SKM-1 treated with dmso at 0.1 percent for 144 hours (cell line): Measurements from ENCODE around the gene TMEM234.
A peak's percentile ranks its signal among the peaks of the same experiment; 100 is the strongest.

ENCODE experiments used
- DNase-seq: peaks from one replicate; lab custom pipeline; 2025; ENCODE audit not compliant: unreplicated experiment; lab: John Stamatoyannopoulos, UW

TMEM234 gene

GRCh38 chr1:32180186-32181060, 41.7 kb downstream of the TMEM234 start:
- no peak for DNase-seq

GRCh38 chr1:32179443-32180185, 42.5 kb downstream of the TMEM234 start, which contains the start of gene TXLNA:
TXLNA (plus strand) TSS chr1:32179675; CDS start chr1:32180346, 671 bp downstream.
- DNase-seq, result peak; percentile 93

- DNase-seq, result no peak
Measured at GRCh38 chr1:32179193-32179442, 43.0 kb downstream of the TMEM234 start.

- peak; percentile 62 for DNase-seq
Measured at GRCh38 chr1:32178380-32179192, 43.6 kb downstream of the TMEM234 start.

- no peak for DNase-seq
Measured at GRCh38 chr1:32172621-32173245, 49.4 kb downstream of the TMEM234 start.

- no peak for DNase-seq
Measured at GRCh38 chr1:32170991-32171390, 51.2 kb downstream of the TMEM234 start.
